ENCODE data around the gene CXCL17.

Gene CXCL17

DNA sequence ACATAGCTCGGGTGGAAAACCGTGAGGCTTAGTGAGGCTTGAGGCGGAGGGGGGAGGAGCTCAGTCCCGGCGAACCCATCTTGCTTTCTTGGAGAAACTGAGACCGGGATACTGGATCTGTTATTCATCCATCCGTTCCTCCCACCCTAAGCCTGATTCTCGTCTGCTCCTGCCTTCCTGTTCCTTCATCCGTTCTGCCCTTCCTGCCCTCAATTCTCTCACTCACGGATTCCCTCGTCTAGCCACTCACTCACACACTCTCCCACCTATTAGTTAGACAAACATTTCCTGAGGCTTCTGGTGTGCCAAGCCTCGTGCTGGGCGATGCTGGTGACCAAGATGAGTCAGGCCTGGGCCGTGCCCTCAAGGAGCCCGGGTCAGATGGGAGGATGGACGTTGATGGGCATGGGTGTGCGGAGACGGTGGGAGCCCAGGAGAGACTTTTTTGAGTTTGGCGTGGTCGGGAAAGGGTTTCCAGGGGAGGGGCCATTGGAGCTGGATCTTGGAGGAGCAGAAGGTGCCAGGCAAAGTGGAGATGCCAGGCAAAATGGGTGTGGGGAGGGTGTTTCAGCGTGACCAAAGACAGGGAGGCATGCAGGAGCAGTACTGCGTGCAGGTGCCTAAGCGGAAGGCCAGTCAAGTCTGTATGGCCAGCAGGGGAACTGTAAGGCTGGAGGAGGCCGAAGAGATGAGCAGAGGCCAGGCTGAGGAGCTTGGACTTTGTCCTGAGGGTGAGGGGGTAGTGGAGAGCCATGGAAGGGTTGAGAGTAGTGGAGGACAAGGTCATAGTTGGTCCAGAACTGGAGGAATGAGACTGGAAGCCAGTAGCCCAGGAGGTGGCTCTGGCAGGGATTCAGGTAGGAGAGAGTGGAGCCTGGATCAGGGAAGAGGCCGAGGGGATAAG lies 45.2 kb downstream of the CXCL17 start:
- no peak for DNase-seq (ENCODE audit: low spot score)

DNA sequence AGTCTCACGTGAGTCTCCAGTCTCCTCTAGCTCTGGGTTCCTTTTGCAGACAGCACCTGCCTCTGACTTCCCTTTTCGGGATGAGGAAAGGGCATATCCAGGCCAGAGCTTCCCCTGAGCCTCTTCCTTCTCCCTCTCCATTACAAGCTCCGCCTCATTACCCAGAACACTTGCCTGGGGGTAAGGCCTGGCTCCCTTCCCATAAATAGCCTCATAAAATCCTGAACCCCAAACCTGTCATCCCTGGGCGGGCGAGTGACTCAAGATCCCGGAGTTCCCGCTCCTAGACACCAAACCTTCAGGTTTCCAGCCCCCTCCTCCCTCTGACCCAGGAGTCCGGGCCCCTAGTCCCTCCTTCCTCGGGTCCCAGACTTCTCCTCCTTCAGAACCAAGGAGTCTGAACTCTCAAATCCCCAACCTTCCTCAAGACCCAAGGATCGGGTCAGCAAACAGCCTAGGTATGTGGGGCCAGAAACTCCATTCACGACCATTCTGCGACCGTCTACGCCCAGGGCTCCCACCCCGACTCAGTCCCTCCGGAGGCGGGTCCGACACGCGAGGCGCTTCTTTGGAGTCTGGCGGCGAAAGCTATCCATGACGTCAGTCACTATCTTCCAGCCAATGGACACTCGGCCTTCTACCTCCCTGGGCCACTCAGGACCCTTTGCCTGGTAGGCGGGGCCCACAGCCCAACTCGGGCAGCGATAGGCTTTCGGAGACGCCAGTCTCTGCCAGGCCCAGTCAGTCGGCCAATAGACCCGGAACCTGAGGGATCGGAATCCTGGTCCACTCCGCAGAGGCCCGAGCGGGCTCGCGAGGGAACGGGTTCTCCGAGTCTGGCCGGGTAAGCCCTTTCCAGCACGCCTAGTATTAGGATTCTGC lies 46.1 kb downstream of the CXCL17 start:
- DNase-seq (ENCODE audit: low spot score) = peak; percentile 100

DNA sequence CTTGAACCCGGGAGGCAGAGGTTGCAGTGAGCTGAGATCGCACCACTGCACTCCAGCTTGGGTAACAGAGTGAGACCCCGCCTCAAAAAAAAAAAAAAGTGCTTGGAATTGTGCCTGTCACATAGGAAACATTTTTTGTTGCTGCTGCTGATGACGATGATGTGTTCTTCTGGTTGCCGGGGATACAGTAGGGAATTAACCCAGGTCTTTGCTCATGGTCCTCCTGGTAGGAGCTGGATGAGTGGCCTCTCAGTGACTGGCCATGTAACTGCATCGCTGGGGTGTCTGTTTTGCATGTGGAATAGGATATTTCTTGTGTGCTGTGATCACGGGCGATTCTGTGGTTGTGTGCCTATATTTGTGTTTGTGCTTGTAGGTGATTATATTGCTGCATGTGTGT lies 48.0 kb downstream of the CXCL17 start:
- DNase-seq (ENCODE audit: low spot score) = no peak

DNA sequence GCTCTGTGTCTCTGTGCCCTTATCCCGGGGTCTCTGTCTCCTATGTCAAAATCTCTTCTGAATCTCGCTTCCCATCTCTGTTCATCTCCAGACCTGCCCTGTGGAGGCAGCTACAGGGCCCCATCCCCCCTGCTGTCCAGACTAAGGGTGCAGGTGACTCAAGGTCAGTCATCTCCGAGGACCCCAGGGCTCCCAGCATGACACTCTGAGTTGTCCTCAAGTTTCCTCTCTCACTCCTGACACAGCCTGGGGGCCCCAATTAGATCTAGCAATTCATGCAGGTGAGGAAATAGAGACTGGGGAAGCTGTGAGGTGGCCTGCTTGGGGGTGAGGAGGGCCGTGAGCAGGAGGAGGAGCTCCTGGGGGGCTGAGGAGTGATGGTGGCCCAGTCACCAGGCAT lies 50.6 kb downstream of the CXCL17 start:
- DNase-seq (ENCODE audit: low spot score) = no peak

DNA sequence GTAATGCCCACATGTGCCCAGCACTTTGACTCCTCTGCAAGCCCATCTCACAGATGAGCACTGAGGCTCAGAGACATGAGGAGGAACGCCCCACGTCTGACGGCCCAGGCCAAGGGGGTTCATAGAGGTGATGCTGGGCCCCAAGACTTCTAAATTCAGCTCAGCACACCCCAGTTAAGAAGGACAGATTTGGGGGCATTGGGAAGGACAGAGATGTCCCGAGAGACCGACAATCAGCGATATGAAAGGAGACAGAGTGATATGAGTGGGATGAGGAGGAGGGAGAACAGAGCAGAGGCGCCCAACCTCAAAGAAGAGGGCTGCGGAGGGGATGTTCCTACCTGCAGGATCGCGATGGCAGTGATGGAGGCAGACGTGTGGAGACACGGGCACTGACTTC lies 52.8 kb downstream of the CXCL17 start, which contains the start of gene CNFN:
Gene CNFN (minus strand): TSS at position 399 of the 400 bp plus-strand sequence. CDS start 1,260 bp downstream, outside the sequence.
- DNase-seq (ENCODE audit: low spot score) = no peak

DNA sequence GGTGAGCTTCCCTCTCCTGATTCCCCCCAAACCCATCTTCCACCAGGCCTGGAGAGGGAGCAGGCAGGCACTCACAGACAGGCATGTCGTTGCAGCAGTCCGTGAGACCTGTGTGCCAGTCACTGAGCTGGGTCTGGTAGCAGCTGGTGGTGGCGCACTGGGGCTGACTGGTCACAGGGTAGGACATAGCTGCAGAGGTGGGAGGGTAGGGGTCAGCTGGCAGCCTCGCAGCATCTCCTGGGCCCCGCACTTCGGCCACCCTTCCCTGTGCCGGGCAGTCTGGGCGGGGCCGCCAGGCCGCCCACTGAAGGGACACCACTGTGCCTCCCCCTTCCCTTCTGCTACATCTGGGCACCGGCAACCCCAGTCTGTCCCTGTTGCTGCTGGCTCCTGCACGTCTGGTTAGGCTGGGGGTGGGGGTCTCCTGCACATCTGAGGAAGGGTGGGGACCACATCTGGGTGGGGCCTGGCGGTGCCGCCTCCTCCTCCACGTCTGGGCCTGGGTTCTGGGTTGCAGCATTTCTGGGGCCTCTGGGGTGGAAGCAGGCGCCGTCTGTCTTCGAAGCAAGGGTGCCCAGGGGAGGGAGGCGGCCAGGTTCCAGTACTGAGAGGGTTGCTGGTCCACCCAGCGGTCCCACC lies 53.8 kb downstream of the CXCL17 start:
- no peak for DNase-seq (ENCODE audit: low spot score)

DNA sequence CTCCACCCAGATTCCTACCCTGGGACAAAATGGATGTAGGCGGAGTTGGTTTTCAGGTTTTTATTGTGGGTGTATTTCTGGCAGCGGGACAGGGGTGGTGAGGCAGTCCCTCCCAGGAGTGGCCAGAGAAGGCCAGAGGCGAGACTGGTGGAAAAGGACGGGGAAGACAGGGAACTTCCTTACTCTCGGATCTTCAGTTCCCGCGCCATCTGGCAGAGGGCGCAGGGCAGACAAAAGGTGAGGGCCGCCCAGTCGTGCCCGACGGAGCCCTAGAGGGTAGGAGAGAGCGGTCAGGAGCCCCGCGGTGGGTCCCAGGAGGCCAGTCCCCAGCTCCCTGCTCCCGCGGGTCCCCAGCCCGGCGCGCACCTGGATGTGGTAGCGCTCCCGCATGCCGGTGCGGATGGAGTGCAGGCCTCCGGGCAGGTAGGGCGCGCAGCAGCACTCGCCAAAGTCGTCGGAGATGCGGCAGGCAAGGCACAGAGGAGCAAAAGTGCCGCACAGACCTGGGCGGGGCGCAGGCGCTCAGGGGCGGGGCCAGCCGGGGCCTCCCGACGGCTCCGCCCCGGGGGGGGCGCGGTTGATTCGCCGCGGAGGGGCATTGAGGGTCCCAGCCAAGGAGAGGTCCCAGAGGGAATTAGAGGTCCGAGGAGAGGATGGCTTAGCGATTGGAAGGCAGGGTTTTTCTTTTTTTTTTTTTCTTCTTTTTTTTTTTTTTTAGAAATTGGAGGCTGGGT lies 55.6 kb downstream of the CXCL17 start:
- peak; percentile 79 for DNase-seq (ENCODE audit: low spot score)

DNA sequence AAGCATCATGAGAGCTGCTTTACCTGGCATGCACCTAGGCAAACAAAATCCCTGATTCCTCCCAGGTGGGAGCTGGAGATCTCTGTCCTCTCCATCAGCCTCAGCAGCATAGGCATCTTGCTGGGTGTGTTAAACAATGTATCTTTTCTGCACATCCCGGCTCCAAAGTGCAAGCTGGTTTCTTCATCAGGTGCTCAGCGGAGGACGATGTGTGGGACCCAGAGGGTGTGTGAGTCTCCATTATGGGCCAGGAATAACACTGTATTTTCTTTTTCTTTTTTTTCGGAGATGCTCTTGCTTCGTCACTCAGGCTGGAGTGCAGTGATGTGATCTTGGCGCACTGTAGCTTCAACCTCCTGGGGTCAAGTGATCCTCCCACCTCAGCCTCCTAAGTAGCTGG lies 62.6 kb downstream of the CXCL17 start:
- DNase-seq (ENCODE audit: low spot score) = no peak

Measured in AG08396 (cell line).